ENCODE measurements around the gene ERG. TPM values are rescaled to one million over a fixed set of nuclear protein-coding genes. Genes with fewer than 3 reads are reported as not detected.

ERG gene
- total and polyA plus RNA-seq, 2 of the 13 experiments (the other 11 are each of a cell fraction or from before 2014, with no cell fraction given), result not detected

GRCh38 chr21:38454702-38455101 is 43.6 kb downstream of the ERG start:
- 0% methylated on average over 2 of the region's 2 CpGs for WGBS (ENCODE audit: low lambda C conversion rate)
- intact Hi-C loops (cut with micrococcal nuclease; ENCODE audit: unreplicated experiment) (no loop called here), in situ Hi-C loops (cut with HindIII; ENCODE audit: extremely low pct_ligation_motif_present, low pct_unique_long_range_greater_than_20kb) (no loop called here)
- Histone ChIP-seq H3K9me3 (ENCODE audit: low read length) (no peaks in the 10 kb centered on the region), H3K9ac (ENCODE audit: insufficient read depth, low read depth, low read length) (no peak overlapping the region), H3K79me2 (ENCODE audit: insufficient read depth, low read length) (no peaks in the 10 kb centered on the region), H3K4me3 (replicated peaks in 1 of 3; ENCODE audit: insufficient read depth in 1 of 3, low read depth in 2 of 3, low read length in 3 of 3) (no peak overlapping the region), H3K27me3 (ENCODE audit: control insufficient read depth in 1 of 2, insufficient read depth in 2 of 2, low read length in 2 of 2) (no peaks in the 10 kb centered on the region; a peak in 1 of 5 replicates), H3K4me2 (ENCODE audit: low read depth, low read length) (no peak overlapping the region), H3K4me1 (ENCODE audit: insufficient read depth, low read length) (no peaks in the 10 kb centered on the region), H2AFZ (ENCODE audit: low read length) (no peak overlapping the region), H3K27ac (ENCODE audit: extremely low read length, insufficient read depth, low read length) (no peak overlapping the region), H4K20me1 (ENCODE audit: insufficient read depth, low read length) (no peaks in the 10 kb centered on the region), H3K36me3 (replicated peaks in 1 of 2; ENCODE audit: control insufficient read depth in 1 of 2, insufficient read depth in 2 of 2, low read length in 2 of 2) (no peaks in the 10 kb centered on the region)
- POLR2A ChIA-PET, result no interaction called here
- TF ChIP-seq ZNF281 (CRISPR knock-in tag; IDR thresholded peaks at IDR 0.05; ENCODE audit: borderline replicate concordance) (no peak), YY1 (IDR thresholded peaks at IDR 0.05; ENCODE audit: insufficient read depth, insufficient replicate concordance, low read depth, low read length) (no peak), ZNF547 (CRISPR knock-in tag; IDR thresholded peaks at IDR 0.05) (no peak), ZNF564 (CRISPR knock-in tag; IDR thresholded peaks at IDR 0.05) (no peak), ZFP36L1 (CRISPR knock-in tag; IDR thresholded peaks at IDR 0.05) (no peak), NFYC (CRISPR knock-in tag; IDR thresholded peaks at IDR 0.05) (no peak), ZKSCAN5 (CRISPR knock-in tag; IDR thresholded peaks at IDR 0.05) (no peak)
- BruUV-seq (replicated peaks), result no TSS peak
- DNase-seq (ENCODE audit: low spot score), result no peak
- no peak for ATAC-seq
- no peak for FAIRE-seq
- CTCF ChIA-PET (ENCODE audit: low intra/inter-chr PET ratio, low total read pairs), result no interaction called here

Measured in HepG2 (cell line).